Mammary epithelial cell (primary cell): Measurements from ENCODE around the gene QSER1.

Source experiments
- CTCF ChIP-seq, 2 donors: IDR thresholded peaks in 1 of 2; conservative IDR thresholded peaks in 1 of 2; 2 replicates each; pipeline ENCODE4 v1.5.1; 2011 to 2012; ENCODE audit warnings: inconsistent platforms in 2 of 2, low read length in 2 of 2, mild to moderate bottlenecking in 2 of 2, control low read depth in 1 of 2, low read depth in 1 of 2; ENCODE audit not compliant: insufficient read depth in 1 of 2; ENCODE audit errors: extremely low read depth in 1 of 2
- EZH2 ChIP-seq: IDR thresholded peaks from 2 replicates; pipeline ENCODE4 v1.6.1; 2012; ENCODE audit warnings: low read length, inconsistent platforms, borderline replicate concordance

- no peak for TF ChIP-seq EZH2
- TF ChIP-seq CTCF (conservative IDR thresholded peaks at IDR 0.05 in 1 of 2, IDR thresholded peaks at IDR 0.05 in 1 of 2; ENCODE audit: extremely low read depth in 1 of 2, insufficient read depth in 1 of 2, low read depth in 1 of 2, low read length in 2 of 2): no peak
Measured at GRCh38 chr11:32962016-32962415, 69.4 kb downstream of the QSER1 start.
